Spleen (tissue), 11 donors: Measurements from ENCODE around the gene MAPT. TPM values are rescaled to one million over a fixed set of nuclear protein-coding genes. Genes with fewer than 3 reads are reported as not detected.

Source experiments
- DNase-seq: peaks from one replicate; pipeline ENCODE4 v3.0.0-alpha.2; 2020
- H3K27ac ChIP-seq, 8 donors: fragments of 200-600 bp; sonication (generic) in 7 of 8; 1 replicate in 4 of 8; 2 replicates in 4 of 8; pipeline versions ENCODE4 v1.5.0 to v1.8.0; 2016 to 2021; ENCODE audit warnings: inconsistent platforms in 4 of 8, mild to moderate bottlenecking in 4 of 8, moderate library complexity in 1 of 8
- H3K27me3 ChIP-seq, 7 donors: fragments of 200-600 bp; sonication (generic) in 6 of 7; replicated peaks in 1 of 7; 1 replicate in 4 of 7; 2 replicates in 3 of 7; pipeline versions ENCODE4 v1.5.0 to v1.8.0; 2016 to 2021; ENCODE audit warnings: inconsistent platforms in 3 of 7, mild to moderate bottlenecking in 1 of 7
- H3K36me3 ChIP-seq, 6 donors: fragments of 200-600 bp; sonication (generic) in 5 of 6; 1 replicate in 4 of 6; 2 replicates in 2 of 6; pipeline versions ENCODE4 v1.5.0 to v1.8.0; 2016 to 2021; ENCODE audit warnings: inconsistent platforms in 2 of 6
- H3K4me1 ChIP-seq, 6 donors: fragments of 200-600 bp; sonication (generic) in 5 of 6; 1 replicate in 3 of 6; 2 replicates in 3 of 6; pipeline versions ENCODE4 v1.5.0 to v1.8.0; 2016 to 2021; ENCODE audit warnings: inconsistent platforms in 3 of 6
- H3K4me3 ChIP-seq, 8 donors: fragments of 200-600 bp; sonication (generic) in 7 of 8; 1 replicate in 4 of 8; 2 replicates in 4 of 8; pipeline versions ENCODE4 v1.5.0 to v1.8.0; 2016 to 2021; ENCODE audit warnings: inconsistent platforms in 4 of 8, mild to moderate bottlenecking in 4 of 8, moderate library complexity in 2 of 8
- H3K9me3 ChIP-seq, 8 donors: fragments of 200-600 bp; sonication (generic) in 7 of 8; 1 replicate in 4 of 8; 2 replicates in 4 of 8; pipeline versions ENCODE4 v1.5.0 to v1.8.0; 2016 to 2021; ENCODE audit warnings: inconsistent platforms in 4 of 8
- CTCF ChIP-seq, 11 experiments: fragments of 200-600 bp in 7 of 11; fragments of 450-650 bp in 4 of 11; sonication (generic) in 4 of 11; IDR thresholded peaks in 8 of 11; conservative IDR thresholded peaks in 3 of 11; 1 replicate in 7 of 11; 2 replicates in 4 of 11; pipeline versions ENCODE4 v1.4.0 to v1.8.0; 2016 to 2021; ENCODE audit warnings: antibody characterized with exemption in 11 of 11, inconsistent platforms in 4 of 11, mild to moderate bottlenecking in 1 of 11
- POLR2A ChIP-seq, 3 donors: fragments of 450-650 bp; IDR thresholded peaks; one replicate each; pipeline ENCODE4 v1.5.1; 2017; ENCODE audit warnings: antibody characterized with exemption in 3 of 3, mild to moderate bottlenecking in 1 of 3
- POLR2AphosphoS5 ChIP-seq, 3 donors: sonication (generic); formaldehyde crosslinking; IDR thresholded peaks; one replicate each; pipeline ENCODE4 v1.5.1; 2017; ENCODE audit warnings: antibody characterized with exemption in 3 of 3
- WGBS, 5 donors: extraction: QIAGEN DNeasy Blood & Tissue Kit in 3 of 5; methylation state at CpG; one replicate each; pipeline versions ENCODE4 v1.1.5 to v1.1.7; 2013 to 2018; 5-methylcytosine and 5-hydroxymethylcytosine counted together
- intact Hi-C: fragments of 100-400 bp; cut with DNase I; formaldehyde crosslinking; loops from one replicate; pipeline ENCODE4 v1.15.0; 2023; ENCODE audit warnings: low total_unique reads
- polyA plus RNA-seq, 3 donors: library from polyadenylated mRNA; stranded (reverse); fragments of 200-250 nt; gene quantifications; one replicate each; pipeline ENCODE4 v1.2.1, GENCODE V29; 2013
- total RNA-seq, 7 donors: library from RNA; depleted of rRNA in 3 of 7; stranded (reverse); fragments of >200 nt in 3 of 7; fragmentation: NEBNext Ultra II Directional in 4 of 7; extraction: Animal tissue kit (Norgen Biotek cat#: 25700) in 4 of 7; gene quantifications; one replicate each; pipeline versions ENCODE4 v1.1.0 to v1.2.1, GENCODE V29; 2016 to 2021
- donor health status: healthy with polysubstance abuse.
- donor health status: DM: no; HTN: no; CAD: no; lungs with moderate emphysema.
- donor health status: DM: no; HTN: no; CAD: no.
- donor health status: Bipolar disorder and iron deficiency.
- donor health status: healthy.
- donor health status: DM: no; HTN: no; CAD: no.
- donor health status: DM: yes; HTN: yes; CAD: no.

MAPT gene
- total and polyA plus RNA-seq, 10 donors: 0.15 to 1.6 (median 0.66) TPM

DNA sequence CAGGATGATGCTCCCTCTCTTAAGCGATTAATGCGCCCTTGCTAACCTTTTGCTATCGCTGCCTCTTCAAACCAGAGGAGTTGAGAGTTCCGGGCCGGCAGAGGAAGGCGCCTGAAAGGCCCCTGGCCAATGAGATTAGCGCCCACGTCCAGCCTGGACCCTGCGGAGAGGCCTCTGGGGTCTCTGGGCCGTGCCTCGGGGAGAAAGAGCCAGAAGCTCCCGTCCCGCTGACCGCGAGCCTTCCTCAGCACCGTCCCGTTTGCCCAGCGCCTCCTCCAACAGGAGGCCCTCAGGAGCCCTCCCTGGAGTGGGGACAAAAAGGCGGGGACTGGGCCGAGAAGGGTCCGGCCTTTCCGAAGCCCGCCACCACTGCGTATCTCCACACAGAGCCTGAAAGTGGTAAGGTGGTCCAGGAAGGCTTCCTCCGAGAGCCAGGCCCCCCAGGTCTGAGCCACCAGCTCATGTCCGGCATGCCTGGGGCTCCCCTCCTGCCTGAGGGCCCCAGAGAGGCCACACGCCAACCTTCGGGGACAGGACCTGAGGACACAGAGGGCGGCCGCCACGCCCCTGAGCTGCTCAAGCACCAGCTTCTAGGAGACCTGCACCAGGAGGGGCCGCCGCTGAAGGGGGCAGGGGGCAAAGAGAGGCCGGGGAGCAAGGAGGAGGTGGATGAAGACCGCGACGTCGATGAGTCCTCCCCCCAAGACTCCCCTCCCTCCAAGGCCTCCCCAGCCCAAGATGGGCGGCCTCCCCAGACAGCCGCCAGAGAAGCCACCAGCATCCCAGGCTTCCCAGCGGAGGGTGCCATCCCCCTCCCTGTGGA lies 88.6 kb downstream of the MAPT start:
- intact Hi-C loops: no loop called here
- H3K27me3 ChIP-seq: peaks cover 0 to 7% (median 0%) of the 10 kb centered on the region in 7 donors
- H3K4me1 ChIP-seq: no peaks in the 10 kb centered on the region
- H3K27ac ChIP-seq: no peak overlapping the region
- H3K36me3 ChIP-seq: no peaks in the 10 kb centered on the region
- DNase-seq: peak; percentile 31
- H3K4me3 ChIP-seq: no peak overlapping the region
- no peaks in the 10 kb centered on the region for H3K9me3 ChIP-seq
- no peak for TF ChIP-seq POLR2A (IDR thresholded peaks at IDR 0.05)
- no peak for TF ChIP-seq CTCF (IDR thresholded peaks at IDR 0.05 in 8 of 11, conservative IDR thresholded peaks at IDR 0.05 in 3 of 11)
- TF ChIP-seq POLR2AphosphoS5 (IDR thresholded peaks at IDR 0.05): no peak
- WGBS, 5 donors: 89 to 94% (median 91%) methylated on average over 22 to 41 of the region's 41 CpGs

- Histone ChIP-seq H3K4me3 (no peak overlapping the region), H3K9me3 (no peaks in the 10 kb centered on the region), H3K36me3 (no peaks in the 10 kb centered on the region), H3K27me3 (peaks cover 0 to 7% (median 0%) of the 10 kb centered on the region in 7 donors), H3K4me1 (no peaks in the 10 kb centered on the region), H3K27ac (no peak overlapping the region)
- 76 to 87% (median 80%) methylated on average over 18 to 31 of the region's 31 CpGs for WGBS, 5 donors
- intact Hi-C loops: no loop called here
- peak; percentile 44 for DNase-seq
- TF ChIP-seq CTCF (IDR thresholded peaks at IDR 0.05 in 8 of 11, conservative IDR thresholded peaks at IDR 0.05 in 3 of 11): no peak
- no peak for TF ChIP-seq POLR2AphosphoS5 (IDR thresholded peaks at IDR 0.05)
- TF ChIP-seq POLR2A (IDR thresholded peaks at IDR 0.05): no peak
Measured at GRCh38 chr17:45983614-45984310, 89.4 kb downstream of the MAPT start.

- WGBS, 5 donors: 83 to 93% (median 89%) methylated on average over 4 to 5 of the region's 5 CpGs
- Histone ChIP-seq H3K4me1 (no peaks in the 10 kb centered on the region), H3K27ac (no peak overlapping the region), H3K27me3 (peaks cover 0 to 7% (median 0%) of the 10 kb centered on the region in 7 donors), H3K9me3 (no peaks in the 10 kb centered on the region), H3K36me3 (no peaks in the 10 kb centered on the region), H3K4me3 (no peak overlapping the region)
- TF ChIP-seq POLR2AphosphoS5 (IDR thresholded peaks at IDR 0.05) (no peak), POLR2A (IDR thresholded peaks at IDR 0.05) (no peak), CTCF (IDR thresholded peaks at IDR 0.05 in 8 of 11, conservative IDR thresholded peaks at IDR 0.05 in 3 of 11) (no peak)
- intact Hi-C loops: no loop called here
- peak; percentile 54 for DNase-seq
Measured at GRCh38 chr17:45984368-45984767, 90.0 kb downstream of the MAPT start.

- DNase-seq: no peak
- TF ChIP-seq POLR2A (IDR thresholded peaks at IDR 0.05): no peak
- TF ChIP-seq POLR2AphosphoS5 (IDR thresholded peaks at IDR 0.05): no peak
- TF ChIP-seq CTCF (IDR thresholded peaks at IDR 0.05 in 8 of 11, conservative IDR thresholded peaks at IDR 0.05 in 3 of 11): no peak
- H3K9me3 ChIP-seq: no peaks in the 10 kb centered on the region
- no peak overlapping the region for H3K4me3 ChIP-seq
- 62 to 71% (median 68%) methylated on average over 4 of the region's 4 CpGs for WGBS, 5 donors
- intact Hi-C loops: no loop called here
- H3K27me3 ChIP-seq: peaks cover 0 to 7% (median 0%) of the 10 kb centered on the region in 7 donors
- no peaks in the 10 kb centered on the region for H3K36me3 ChIP-seq
- no peak overlapping the region for H3K27ac ChIP-seq
- H3K4me1 ChIP-seq: no peaks in the 10 kb centered on the region
Measured at GRCh38 chr17:45985447-45985846, 91.1 kb downstream of the MAPT start.
